Measurements from ENCODE around the gene TMC7. TPM values are rescaled to one million over a fixed set of nuclear protein-coding genes. Genes with fewer than 3 reads are reported as not detected.

The TMC7 gene
- total and polyA plus RNA-seq, 2 donors (not counting 1 experiment from before 2014, with no cell fraction given), result 0.18 to 1.5 TPM

- Histone ChIP-seq H3K79me2 (ENCODE audit: control insufficient read depth, insufficient read depth, low read length) (no peaks in the 10 kb centered on the region), H3K4me1 (ENCODE audit: control insufficient read depth, extremely low read depth, insufficient read depth, low read length) (no peaks in the 10 kb centered on the region), H3K27ac (ENCODE audit: insufficient read depth, low read length) (no peak overlapping the region), H3K36me3 (ENCODE audit: control insufficient read depth, insufficient read depth, low read length) (no peaks in the 10 kb centered on the region), H3K27me3 (ENCODE audit: control insufficient read depth, insufficient read depth, low read length) (no peaks in the 10 kb centered on the region), H3K9me3 (ENCODE audit: control insufficient read depth, insufficient read depth, low read depth, low read length) (no peaks in the 10 kb centered on the region), H3K9ac (ENCODE audit: insufficient read depth, low read length) (no peak overlapping the region), H3K4me3 (replicated peaks in 1 of 4; ENCODE audit: control extremely low read depth in 1 of 4, insufficient read depth in 1 of 4, low read depth in 3 of 4, low read length in 4 of 4) (no peak overlapping the region), H3K4me2 (ENCODE audit: extremely low read depth, insufficient read depth, low read length) (no peak overlapping the region), H4K20me1 (ENCODE audit: control insufficient read depth, extremely low read depth, insufficient read depth, low read length) (no peaks in the 10 kb centered on the region), H2AFZ (ENCODE audit: low read length) (no peak overlapping the region)
- no peak for TF ChIP-seq EZH2 (IDR thresholded peaks at IDR 0.05; ENCODE audit: low read length, missing control alignments)
- no peak for TF ChIP-seq CTCF (conservative IDR thresholded peaks at IDR 0.05 in 1 of 2, IDR thresholded peaks at IDR 0.05 in 1 of 2; ENCODE audit: low read depth in 1 of 2, low read length in 2 of 2)
- no peak for DNase-seq (ENCODE audit: low read depth in 2 of 2)
These were observed 118.6 kb downstream of the TMC7 start for GRCh38 chr16:19102187-19102872.

- Histone ChIP-seq H4K20me1 (ENCODE audit: control insufficient read depth, extremely low read depth, insufficient read depth, low read length) (no peaks in the 10 kb centered on the region), H3K9ac (ENCODE audit: insufficient read depth, low read length) (no peak overlapping the region), H3K79me2 (ENCODE audit: control insufficient read depth, insufficient read depth, low read length) (no peaks in the 10 kb centered on the region), H3K36me3 (ENCODE audit: control insufficient read depth, insufficient read depth, low read length) (no peaks in the 10 kb centered on the region), H3K4me1 (ENCODE audit: control insufficient read depth, extremely low read depth, insufficient read depth, low read length) (peaks cover 3% of the 10 kb centered on the region), H3K27ac (ENCODE audit: insufficient read depth, low read length) (no peak overlapping the region), H2AFZ (ENCODE audit: low read length) (no peak overlapping the region), H3K27me3 (ENCODE audit: control insufficient read depth, insufficient read depth, low read length) (no peaks in the 10 kb centered on the region), H3K4me3 (replicated peaks in 1 of 4; ENCODE audit: control extremely low read depth in 1 of 4, insufficient read depth in 1 of 4, low read depth in 3 of 4, low read length in 4 of 4) (no peak overlapping the region), H3K9me3 (ENCODE audit: control insufficient read depth, insufficient read depth, low read depth, low read length) (no peaks in the 10 kb centered on the region), H3K4me2 (ENCODE audit: extremely low read depth, insufficient read depth, low read length) (no peak overlapping the region)
- no peak for DNase-seq (ENCODE audit: low read depth in 2 of 2)
- no peak for TF ChIP-seq CTCF (conservative IDR thresholded peaks at IDR 0.05 in 1 of 2, IDR thresholded peaks at IDR 0.05 in 1 of 2; ENCODE audit: low read depth in 1 of 2, low read length in 2 of 2)
- TF ChIP-seq EZH2 (IDR thresholded peaks at IDR 0.05; ENCODE audit: low read length, missing control alignments), result no peak
These were observed 120.9 kb downstream of the TMC7 start for GRCh38 chr16:19104607-19105006.

- no peak overlapping the region for H3K4me2 ChIP-seq (ENCODE audit: extremely low read depth, insufficient read depth, low read length)
- no peaks in the 10 kb centered on the region for H3K36me3 ChIP-seq (ENCODE audit: control insufficient read depth, insufficient read depth, low read length)
- peaks cover 3% of the 10 kb centered on the region for H3K4me1 ChIP-seq (ENCODE audit: control insufficient read depth, extremely low read depth, insufficient read depth, low read length)
- H3K9me3 ChIP-seq (ENCODE audit: control insufficient read depth, insufficient read depth, low read depth, low read length), result no peaks in the 10 kb centered on the region
- no peaks in the 10 kb centered on the region for H3K79me2 ChIP-seq (ENCODE audit: control insufficient read depth, insufficient read depth, low read length)
- H4K20me1 ChIP-seq (ENCODE audit: control insufficient read depth, extremely low read depth, insufficient read depth, low read length), result no peaks in the 10 kb centered on the region
- H2AFZ ChIP-seq (ENCODE audit: low read length), result no peak overlapping the region
- no peak for TF ChIP-seq CTCF (conservative IDR thresholded peaks at IDR 0.05 in 1 of 2, IDR thresholded peaks at IDR 0.05 in 1 of 2; ENCODE audit: low read depth in 1 of 2, low read length in 2 of 2)
- no peak for TF ChIP-seq EZH2 (IDR thresholded peaks at IDR 0.05; ENCODE audit: low read length, missing control alignments)
- H3K27ac ChIP-seq (ENCODE audit: insufficient read depth, low read length), result no peak overlapping the region
- H3K27me3 ChIP-seq (ENCODE audit: control insufficient read depth, insufficient read depth, low read length), result no peaks in the 10 kb centered on the region
- no peak overlapping the region for H3K9ac ChIP-seq (ENCODE audit: insufficient read depth, low read length)
- no peak for DNase-seq (ENCODE audit: low read depth in 2 of 2)
- H3K4me3 ChIP-seq (replicated peaks in 1 of 4; ENCODE audit: control extremely low read depth in 1 of 4, insufficient read depth in 1 of 4, low read depth in 3 of 4, low read length in 4 of 4), result no peak overlapping the region
These were observed 121.4 kb downstream of the TMC7 start for GRCh38 chr16:19105131-19105530.
